PC-9 (cell line): Measurements from ENCODE around the gene KBTBD13.

ENCODE experiments used
- CTCF ChIP-seq: fragments of 200-600 bp; sonication (generic); conservative IDR thresholded peaks from 2 replicates; pipeline ENCODE4 v1.6.1; 2017; ENCODE audit warnings: mixed run types, antibody characterized with exemption, mild to moderate bottlenecking, moderate library complexity
- EZH2 ChIP-seq: fragments of 200-600 bp; sonication (generic); IDR thresholded peaks from 2 replicates; pipeline ENCODE4 v1.8.0; 2017; ENCODE audit warnings: antibody characterized with exemption, low read depth

GRCh38 chr15:65026756-65027155 lies 49.8 kb upstream of the KBTBD13 start:
- TF ChIP-seq CTCF: no peak
- no peak for TF ChIP-seq EZH2
